NOMO-1 (cell line): Measurements from ENCODE around the gene FHOD3.
"Not testable (repeated sequence)": the region's sequence is repeated elsewhere in the genome, so short reads cannot be mapped to it uniquely, and the experiment has no call there.

Experiments used
- DNase-seq, 2 experiments: peaks; one replicate each; lab custom pipeline; 2025; ENCODE audit not compliant: unreplicated experiment in 2 of 2; lab: John Stamatoyannopoulos, UW

Gene FHOD3

GRCh38 chr18:36719630-36720029, 422.1 kb downstream of the FHOD3 start:
- DNase-seq: no peak

GRCh38 chr18:36721351-36721750, 423.8 kb downstream of the FHOD3 start:
- DNase-seq: not testable (repeated sequence)

- DNase-seq: no peak
Observed at GRCh38 chr18:36724169-36724568, 426.7 kb downstream of the FHOD3 start.

GRCh38 chr18:36724591-36725001, 427.1 kb downstream of the FHOD3 start:
- DNase-seq: no peak

GRCh38 chr18:36728345-36728744, 430.8 kb downstream of the FHOD3 start:
- DNase-seq: no peak

GRCh38 chr18:36729197-36729596, 431.7 kb downstream of the FHOD3 start:
- DNase-seq: no peak

- DNase-seq: no peak
Observed at GRCh38 chr18:36732264-36732663, 434.8 kb downstream of the FHOD3 start.

- DNase-seq: no peak
Observed at GRCh38 chr18:36733150-36733549, 435.6 kb downstream of the FHOD3 start.

- DNase-seq: no peak
Observed at GRCh38 chr18:36734596-36734995, 437.1 kb downstream of the FHOD3 start.

- DNase-seq: no peak
Observed at GRCh38 chr18:36735130-36735529, 437.6 kb downstream of the FHOD3 start.

GRCh38 chr18:36736094-36736493, 438.6 kb downstream of the FHOD3 start:
- no peak for DNase-seq

GRCh38 chr18:36737316-36737715, 439.8 kb downstream of the FHOD3 start:
- DNase-seq: no peak

- DNase-seq: no peak
Observed at GRCh38 chr18:36744261-36744876, 446.9 kb downstream of the FHOD3 start.

GRCh38 chr18:36745219-36745975, 447.9 kb downstream of the FHOD3 start:
- DNase-seq: no peak

- DNase-seq: no peak
Observed at GRCh38 chr18:36752929-36753865, 455.7 kb downstream of the FHOD3 start.

- DNase-seq: no peak
Observed at GRCh38 chr18:36756242-36756641, 458.7 kb downstream of the FHOD3 start.

GRCh38 chr18:36757081-36757480, 459.6 kb downstream of the FHOD3 start:
- DNase-seq: peak in 1 of 2 experiments; percentile 2

GRCh38 chr18:36757991-36758390, 460.5 kb downstream of the FHOD3 start:
- DNase-seq: no peak

- DNase-seq: no peak
Observed at GRCh38 chr18:36758623-36759022, 461.1 kb downstream of the FHOD3 start.

- DNase-seq: no peak
Observed at GRCh38 chr18:36759167-36759776, 461.8 kb downstream of the FHOD3 start.

GRCh38 chr18:36760598-36760997, 463.1 kb downstream of the FHOD3 start:
- no peak for DNase-seq
